Esophagus muscularis mucosa (tissue), 3 donors: ENCODE data around the gene PLEKHA5.
A peak's percentile ranks its signal among the peaks of the same experiment; 100 is the strongest.

Experiments used
- CTCF ChIP-seq, 3 experiments: fragments of 200-600 bp in 2 of 3; fragments of 450-650 bp in 1 of 3; sonication (generic) in 2 of 3; IDR thresholded peaks; one replicate each; pipeline ENCODE4 v1.5.1; 2017 to 2019; ENCODE audit warnings: antibody characterized with exemption in 3 of 3, mild to moderate bottlenecking in 2 of 3, moderate library complexity in 1 of 3
- POLR2A ChIP-seq: fragments of 450-650 bp; IDR thresholded peaks from one replicate; pipeline ENCODE4 v1.6.1; 2017; ENCODE audit warnings: antibody characterized with exemption, moderate library complexity, mild to moderate bottlenecking, low read depth

- no peak for TF ChIP-seq POLR2A
- peak in 1 of 3 experiments; percentile 4 for TF ChIP-seq CTCF (IDR thresholded peaks at IDR 0.05)
Measured at GRCh38 chr12:19130224-19131024, 891 bp downstream of the PLEKHA5 start.
